HPDE6-E6E7 (cell line): ENCODE measurements around the gene TPST1.
A peak's percentile ranks its signal among the peaks of the same experiment; 100 is the strongest.
"Not testable (repeated sequence)": the region's sequence is repeated elsewhere in the genome, so short reads cannot be mapped to it uniquely, and the experiment has no call there.

Experiments used
- DNase-seq: peaks from one replicate; pipeline ENCODE4 v3.0.0; 2011; ENCODE audit warnings: missing footprints; ENCODE audit errors: extremely low spot score

Gene TPST1

GRCh38 chr7:66331883-66332282 lies 126.7 kb downstream of the TPST1 start:
- no peak for DNase-seq

GRCh38 chr7:66333443-66333842 lies 128.3 kb downstream of the TPST1 start:
- DNase-seq = no peak

GRCh38 chr7:66335318-66335717 lies 130.2 kb downstream of the TPST1 start:
- DNase-seq = no peak

- no peak for DNase-seq
Observed at GRCh38 chr7:66336760-66337159, 131.6 kb downstream of the TPST1 start.

- no peak for DNase-seq
Observed at GRCh38 chr7:66339141-66339540, 134.0 kb downstream of the TPST1 start.

GRCh38 chr7:66344166-66344565 lies 139.0 kb downstream of the TPST1 start:
- no peak for DNase-seq

GRCh38 chr7:66348531-66348930 lies 143.4 kb downstream of the TPST1 start:
- DNase-seq = no peak

- DNase-seq = no peak
Observed at GRCh38 chr7:66348959-66349358, 143.8 kb downstream of the TPST1 start.

- DNase-seq = no peak
Observed at GRCh38 chr7:66352071-66352470, 146.9 kb downstream of the TPST1 start.

GRCh38 chr7:66353547-66353946 lies 148.4 kb downstream of the TPST1 start:
- peak; percentile 40 for DNase-seq

- no peak for DNase-seq
Observed at GRCh38 chr7:66355756-66356155, 150.6 kb downstream of the TPST1 start.

- no peak for DNase-seq
Observed at GRCh38 chr7:66356277-66356721, 151.2 kb downstream of the TPST1 start.

- no peak for DNase-seq
Observed at GRCh38 chr7:66357087-66357486, 152.0 kb downstream of the TPST1 start.

- DNase-seq = peak; percentile 70
Observed at GRCh38 chr7:66359656-66360211, 154.6 kb downstream of the TPST1 start.

- DNase-seq = no peak
Observed at GRCh38 chr7:66362136-66362535, 157.0 kb downstream of the TPST1 start.

- DNase-seq = no peak
Observed at GRCh38 chr7:66363635-66364034, 158.5 kb downstream of the TPST1 start.

- DNase-seq = not testable (repeated sequence)
Observed at GRCh38 chr7:66365031-66365430, 159.9 kb downstream of the TPST1 start.

GRCh38 chr7:66371096-66371824 lies 166.1 kb downstream of the TPST1 start:
- no peak for DNase-seq

- not testable (repeated sequence) for DNase-seq
Observed at GRCh38 chr7:66374141-66374840, 169.2 kb downstream of the TPST1 start.

GRCh38 chr7:66376264-66376945 lies 171.3 kb downstream of the TPST1 start:
- no peak for DNase-seq

GRCh38 chr7:66377045-66377444 lies 171.9 kb downstream of the TPST1 start:
- DNase-seq = no peak

GRCh38 chr7:66377714-66378113 lies 172.6 kb downstream of the TPST1 start:
- no peak for DNase-seq
